Ureter (tissue), 1 donor: ENCODE measurements around the gene CLIP3. TPM values are rescaled to one million over a fixed set of nuclear protein-coding genes. Genes with fewer than 3 reads are reported as not detected.
"Not testable (repeated sequence)": the region's sequence is repeated elsewhere in the genome, so short reads cannot be mapped to it uniquely, and the experiment has no call there.

ENCODE experiments used
- DNase-seq: peaks from one replicate; pipeline ENCODE4 v3.0.0-alpha.2; 2020; ENCODE audit warnings: low spot score
- total RNA-seq: library from RNA; stranded (reverse); gene quantifications from one replicate; pipeline ENCODE4 v1.2.4, GENCODE V29; 2023
- donor health status: DM: yes; HTN: yes; CAD: no.

CLIP3 gene, protein sequence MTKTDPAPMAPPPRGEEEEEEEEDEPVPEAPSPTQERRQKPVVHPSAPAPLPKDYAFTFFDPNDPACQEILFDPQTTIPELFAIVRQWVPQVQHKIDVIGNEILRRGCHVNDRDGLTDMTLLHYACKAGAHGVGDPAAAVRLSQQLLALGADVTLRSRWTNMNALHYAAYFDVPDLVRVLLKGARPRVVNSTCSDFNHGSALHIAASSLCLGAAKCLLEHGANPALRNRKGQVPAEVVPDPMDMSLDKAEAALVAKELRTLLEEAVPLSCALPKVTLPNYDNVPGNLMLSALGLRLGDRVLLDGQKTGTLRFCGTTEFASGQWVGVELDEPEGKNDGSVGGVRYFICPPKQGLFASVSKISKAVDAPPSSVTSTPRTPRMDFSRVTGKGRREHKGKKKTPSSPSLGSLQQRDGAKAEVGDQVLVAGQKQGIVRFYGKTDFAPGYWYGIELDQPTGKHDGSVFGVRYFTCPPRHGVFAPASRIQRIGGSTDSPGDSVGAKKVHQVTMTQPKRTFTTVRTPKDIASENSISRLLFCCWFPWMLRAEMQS
- total RNA-seq: 14.9 TPM

DNA sequence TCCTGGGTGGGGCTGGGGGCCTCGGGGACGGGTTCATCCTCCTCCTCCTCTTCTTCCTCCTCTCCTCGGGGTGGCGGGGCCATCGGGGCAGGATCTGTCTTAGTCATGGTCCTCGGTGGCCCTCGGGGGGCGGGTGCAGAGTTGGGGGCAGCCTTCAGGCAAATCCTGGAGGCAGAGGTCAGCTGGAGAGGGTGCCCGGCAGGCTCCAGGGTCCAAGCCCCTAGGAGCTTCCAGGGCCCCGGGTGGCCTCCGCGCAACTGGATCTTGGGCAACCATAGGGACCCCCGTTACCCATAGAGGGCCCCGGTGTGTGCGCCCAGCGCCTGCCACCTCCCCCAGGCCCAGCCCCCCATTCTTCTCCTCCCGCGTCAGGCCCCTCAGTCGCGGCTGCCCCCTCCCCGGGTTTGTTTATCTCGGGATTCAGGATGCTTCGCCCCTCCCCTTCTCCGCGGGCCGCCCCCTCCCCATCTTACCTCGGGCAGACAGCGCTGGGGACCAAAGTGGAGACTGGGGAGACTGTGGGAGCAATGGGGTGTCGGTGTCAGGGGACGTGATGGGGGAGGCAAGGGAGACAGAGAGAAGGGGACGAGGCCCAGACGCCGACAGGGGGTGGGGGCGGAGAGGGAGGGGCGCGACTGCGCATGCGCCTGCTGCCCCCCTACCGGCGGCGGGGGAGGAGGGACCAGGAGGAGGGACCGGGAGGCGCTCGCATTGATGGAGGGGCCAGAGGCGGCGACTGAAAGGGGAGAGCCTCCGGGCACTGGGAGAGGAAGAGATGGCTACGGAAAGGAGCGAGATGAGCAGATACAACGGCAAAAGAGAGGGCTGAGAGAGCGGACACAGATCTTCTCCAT is at the start of gene CLIP3:
Gene CLIP3 (minus strand): TSS at position 623 of the 854 bp plus-strand sequence. CDS start 516 bp downstream, at position 107.
- peak; percentile 73 for DNase-seq

GRCh38 chr19:36081894-36082293 is 49.2 kb upstream of the CLIP3 start:
- no peak for DNase-seq

GRCh38 chr19:36081385-36081784 is 48.7 kb upstream of the CLIP3 start:
- DNase-seq: no peak

DNA sequence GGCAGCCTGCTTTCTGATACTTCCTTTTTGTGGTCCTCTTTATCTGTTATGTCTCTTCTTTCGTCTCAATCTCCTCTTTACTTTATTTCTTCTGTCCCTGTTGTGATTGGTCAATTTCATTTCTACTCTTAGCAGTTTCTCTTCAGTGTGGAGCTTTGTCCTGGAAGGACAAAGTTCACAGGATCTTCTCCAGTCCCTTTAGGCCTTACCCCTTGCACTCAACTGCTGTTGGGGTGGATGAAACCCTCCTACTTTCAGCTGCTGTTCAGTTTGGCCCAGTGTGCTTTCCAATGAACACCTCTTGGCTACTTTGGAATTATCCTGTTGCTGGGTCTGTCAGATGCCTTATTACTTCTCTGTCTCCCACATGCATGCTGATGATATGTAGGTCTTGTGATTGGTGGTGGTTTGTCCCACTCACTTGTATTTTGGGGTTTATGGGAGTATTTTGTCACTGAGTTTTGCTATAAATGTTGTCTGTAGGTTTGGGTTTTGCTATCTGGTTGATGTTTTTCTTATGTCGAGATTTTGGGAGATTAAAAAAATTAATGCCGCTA is 46.8 kb upstream of the CLIP3 start:
- DNase-seq: no peak

DNA sequence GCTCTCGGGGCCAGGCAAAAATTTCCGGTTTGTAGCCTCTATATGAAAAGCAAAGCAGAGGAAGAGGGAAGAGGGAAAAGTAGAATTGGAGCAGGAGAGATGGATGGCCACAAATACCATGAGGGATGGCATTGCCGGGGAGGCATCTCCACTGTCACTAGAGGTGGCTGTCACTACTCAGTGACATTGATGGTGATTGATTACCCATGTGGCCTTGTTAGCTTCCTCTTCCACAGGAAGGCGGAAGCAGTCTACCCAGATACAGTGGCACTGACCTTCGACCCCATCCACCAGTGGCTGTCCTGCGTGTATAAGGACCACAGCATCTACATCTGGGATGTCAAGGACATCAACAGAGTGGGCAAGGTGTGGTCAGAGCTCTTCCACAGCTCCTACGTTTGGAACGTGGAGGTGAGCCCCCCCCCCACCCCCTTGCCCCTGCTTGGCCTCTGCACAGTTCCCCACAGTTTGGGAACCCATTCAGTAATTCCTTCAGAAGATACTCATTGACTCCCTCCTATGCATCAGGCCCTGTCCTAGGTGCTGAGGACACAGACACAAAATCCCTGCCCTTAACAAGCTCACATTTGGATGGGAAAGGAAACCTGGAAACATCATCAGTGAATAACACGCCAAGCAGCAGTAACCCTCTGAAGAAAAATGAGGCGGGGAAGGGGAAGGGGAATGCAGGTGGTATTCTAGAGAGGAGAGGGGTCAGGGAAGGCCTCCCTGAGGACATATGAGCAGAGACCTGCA is 40.6 kb upstream of the CLIP3 start:
- DNase-seq: no peak

DNA sequence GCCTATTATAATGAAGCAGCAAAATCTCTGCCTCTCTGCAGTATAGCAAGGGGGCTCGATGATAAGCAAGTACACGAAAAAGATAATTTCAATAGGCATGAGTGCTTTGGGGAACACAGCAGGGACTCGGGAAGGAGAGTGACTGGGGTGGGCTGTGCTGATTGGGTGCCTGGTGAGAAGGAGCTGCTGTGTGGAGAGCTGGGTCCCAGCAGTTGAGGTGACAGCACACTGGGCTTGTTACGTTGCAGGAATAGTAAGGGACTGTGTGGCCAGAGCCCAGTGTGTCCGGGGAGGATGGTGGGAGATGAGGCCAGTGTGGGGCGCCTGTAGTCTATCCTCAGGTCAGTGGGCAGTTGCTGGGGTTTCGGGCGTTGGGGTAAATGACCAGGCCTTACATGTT is 39.4 kb upstream of the CLIP3 start:
- DNase-seq: no peak

- DNase-seq: not testable (repeated sequence)
Observed at GRCh38 chr19:36068810-36069499, 36.3 kb upstream of the CLIP3 start.

DNA sequence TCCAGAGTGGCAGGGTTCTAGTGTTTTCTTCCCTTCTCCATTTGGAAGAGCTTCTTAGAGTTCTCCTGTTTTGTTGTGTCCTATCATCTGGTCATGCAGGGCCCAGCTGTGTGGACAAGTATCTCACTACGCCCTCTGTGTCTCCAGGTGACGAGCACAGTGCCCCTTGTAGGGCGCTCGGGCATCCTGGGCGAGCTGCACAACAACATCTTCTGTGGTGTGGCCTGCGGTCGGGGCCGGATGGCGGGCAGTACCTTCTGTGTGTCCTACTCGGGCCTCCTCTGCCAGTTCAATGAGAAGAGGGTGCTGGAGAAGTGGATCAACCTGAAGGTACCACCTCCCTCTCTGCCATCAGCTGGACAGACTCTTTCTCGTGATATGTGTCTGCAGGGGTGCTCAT is 35.0 kb upstream of the CLIP3 start:
- no peak for DNase-seq

DNA sequence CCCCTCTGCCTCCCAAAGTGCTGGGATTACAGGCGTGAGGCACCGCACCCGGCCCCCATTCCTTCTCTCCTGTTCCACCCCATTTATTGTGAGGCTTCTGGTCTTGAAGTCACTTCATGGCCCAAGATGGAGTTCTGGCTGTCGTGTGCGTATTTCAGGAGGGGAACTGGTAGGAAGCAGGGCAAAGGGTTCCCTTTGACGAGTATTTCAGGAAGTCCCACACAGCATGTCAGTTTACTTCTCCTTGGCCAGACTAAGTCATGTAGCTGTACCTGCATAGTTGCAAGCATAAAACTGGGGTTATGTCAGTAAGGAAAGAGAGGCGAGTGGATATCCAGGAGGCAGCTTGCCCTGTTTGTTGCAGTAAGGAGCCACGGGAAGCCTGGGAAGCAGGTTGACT is 32.2 kb upstream of the CLIP3 start:
- no peak for DNase-seq

DNA sequence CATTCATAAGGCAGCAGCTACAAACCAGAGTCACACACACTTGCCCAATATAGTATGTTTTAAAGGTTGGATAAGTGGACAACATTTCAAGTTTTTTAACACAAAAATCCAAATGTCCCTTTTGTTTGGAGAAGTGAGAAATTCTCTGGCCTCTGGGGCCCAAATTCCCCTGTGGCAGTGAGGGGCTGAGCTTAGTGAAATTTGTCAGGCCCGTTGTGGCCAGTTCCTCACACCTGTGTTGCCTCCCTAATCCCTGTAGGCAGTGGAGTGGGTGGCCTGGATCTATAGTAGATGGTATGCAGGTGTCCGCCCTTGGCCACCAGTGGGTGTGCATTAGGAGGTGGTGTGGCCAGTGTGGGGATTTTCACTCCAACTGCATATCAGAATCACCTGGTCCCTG is 28.7 kb upstream of the CLIP3 start:
- DNase-seq: no peak

- DNase-seq: no peak
Observed at GRCh38 chr19:36060430-36060829, 27.8 kb upstream of the CLIP3 start.

DNA sequence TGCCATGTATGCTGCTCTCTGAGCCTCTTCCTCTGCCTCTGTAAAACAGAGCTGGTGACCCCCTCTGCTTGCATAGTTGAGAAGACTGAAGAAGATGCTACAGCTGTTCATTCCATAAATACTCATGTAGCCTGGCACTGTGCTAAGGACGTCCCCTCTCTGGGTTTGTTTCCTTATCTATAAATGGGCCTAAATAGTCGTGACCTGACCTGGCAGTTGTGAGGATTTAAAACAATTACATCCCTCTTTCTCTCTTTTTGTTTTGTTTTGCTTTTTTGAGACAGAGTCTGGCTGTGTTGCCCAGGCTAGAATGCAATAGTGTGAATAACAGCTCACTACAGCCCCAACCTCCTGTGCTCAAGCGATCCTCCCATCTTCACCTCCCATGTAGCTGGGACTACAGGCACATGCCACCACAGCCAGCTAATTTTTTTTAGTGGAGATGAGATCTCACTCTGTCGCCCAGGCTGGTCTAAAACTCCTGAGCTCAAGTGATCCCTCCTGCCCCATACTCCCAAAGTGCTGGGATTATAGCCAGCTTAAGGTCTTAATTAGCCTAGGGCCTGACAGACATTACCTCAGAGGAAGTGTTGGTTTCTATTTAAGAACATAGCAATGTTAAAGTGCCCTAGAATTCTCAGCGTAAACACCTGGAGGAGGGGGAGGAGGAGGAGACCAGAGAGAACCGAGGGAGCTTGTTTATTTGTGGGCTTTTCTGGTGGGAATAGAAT is 26.7 kb upstream of the CLIP3 start:
- no peak for DNase-seq

- no peak for DNase-seq
Observed at GRCh38 chr19:36058481-36059179, 26.0 kb upstream of the CLIP3 start.

- peak; percentile 94 for DNase-seq
Observed at GRCh38 chr19:36054733-36055686, 22.3 kb upstream of the CLIP3 start, which contains the start of gene WDR62. Gene WDR62 (plus strand): TSS chr19:36054897. CDS start chr19:36054972, 75 bp downstream.

DNA sequence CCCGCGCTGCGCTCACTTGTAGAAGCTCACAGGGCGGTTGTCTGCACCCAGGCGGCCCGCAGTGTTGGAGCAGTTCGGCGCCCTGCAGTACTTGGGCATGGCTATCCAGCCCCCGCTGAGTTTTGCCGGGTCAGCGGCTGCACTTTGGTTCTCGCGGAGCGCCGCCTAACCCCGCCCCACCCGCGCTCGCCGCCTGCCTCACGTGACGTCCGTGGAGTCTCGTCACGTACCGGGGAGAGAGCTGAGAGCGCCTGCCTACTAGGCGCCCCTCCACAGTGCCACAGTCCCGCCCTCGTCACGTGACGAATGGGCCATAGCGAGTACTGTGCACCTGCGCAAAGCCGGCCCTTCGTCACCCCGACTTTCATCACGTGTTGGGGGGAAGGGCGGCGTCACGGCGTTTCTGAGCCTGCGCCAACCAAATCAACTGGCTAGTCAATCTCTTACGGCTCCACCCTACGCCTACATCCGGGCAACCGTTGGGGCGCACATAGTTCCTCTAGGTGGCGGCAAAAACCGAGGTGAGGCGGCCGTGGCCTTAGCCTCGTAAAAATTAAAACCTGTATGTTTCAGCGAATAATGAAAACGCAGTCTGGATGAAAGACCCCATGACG is 21.6 kb upstream of the CLIP3 start, which contains the start of gene THAP8:
Gene THAP8 (minus strand): TSS at position 167 of the 614 bp plus-strand sequence. CDS start 68 bp downstream, at position 99.
- DNase-seq: peak; percentile 100

DNA sequence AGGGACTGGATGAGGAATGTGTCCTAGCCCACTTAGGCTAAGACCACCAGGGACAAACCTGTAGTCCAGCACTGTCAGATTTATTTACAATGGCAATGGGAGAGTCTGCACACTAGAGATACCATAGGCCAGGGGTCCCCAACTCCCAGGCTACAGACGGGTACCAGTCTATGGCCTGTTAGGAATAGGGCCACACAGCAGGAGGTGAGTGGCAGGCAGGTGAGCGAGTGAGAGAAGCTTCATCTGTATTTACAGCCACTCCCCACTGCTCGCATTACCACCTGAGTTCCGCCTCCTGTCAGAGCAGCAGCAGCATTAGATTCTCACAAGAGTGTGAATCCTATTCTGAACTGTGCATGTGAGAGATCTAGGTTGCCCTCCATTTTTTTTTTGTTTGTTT is 19.0 kb upstream of the CLIP3 start:
- DNase-seq: no peak

GRCh38 chr19:36051236-36051635 is 18.6 kb upstream of the CLIP3 start:
- DNase-seq: no peak
